Neuronal stem cell (in vitro differentiated cells): ENCODE data around the gene RNASE13.
"Not testable (repeated sequence)": the region's sequence is repeated elsewhere in the genome, so short reads cannot be mapped to it uniquely, and the experiment has no call there.

Experiments
- DNase-seq: peaks from one replicate; pipeline ENCODE4 v3.0.0-alpha.2; 2013; ENCODE audit warnings: low spot score
- H2AFZ ChIP-seq: one replicate; pipeline ENCODE4 v1.6.1; 2013; ENCODE audit warnings: mild to moderate bottlenecking, low read length, inconsistent platforms
- H2AK5ac ChIP-seq: 2 replicates; pipeline ENCODE4 v1.6.1; 2013; ENCODE audit warnings: low read depth, mild to moderate bottlenecking, inconsistent platforms, low read length, moderate library complexity, mixed read lengths
- H2BK120ac ChIP-seq: 2 replicates; pipeline ENCODE4 v1.6.1; 2013; ENCODE audit warnings: low read depth, mild to moderate bottlenecking, inconsistent platforms, low read length, moderate library complexity, mixed read lengths
- H2BK12ac ChIP-seq: one replicate; pipeline ENCODE4 v1.6.1; 2013; ENCODE audit warnings: low read length, inconsistent platforms
- H2BK15ac ChIP-seq: 2 replicates; pipeline ENCODE4 v1.6.1; 2013; ENCODE audit warnings: mild to moderate bottlenecking, low read length, inconsistent platforms, mixed read lengths
- H2BK5ac ChIP-seq: one replicate; pipeline ENCODE4 v1.6.1; 2013; ENCODE audit warnings: inconsistent platforms, mild to moderate bottlenecking, low read length, moderate library complexity
- H3K14ac ChIP-seq: one replicate; pipeline ENCODE4 v1.6.1; 2013; ENCODE audit warnings: low read length, inconsistent platforms
- H3K18ac ChIP-seq: 2 replicates; pipeline ENCODE4 v1.6.1; 2013; ENCODE audit warnings: low read length, inconsistent platforms
- H3K23ac ChIP-seq: 2 replicates; pipeline ENCODE4 v1.6.1; 2013; ENCODE audit warnings: low read depth, mild to moderate bottlenecking, mixed read lengths, low read length, inconsistent platforms; ENCODE audit not compliant: poor library complexity
- H3K27ac ChIP-seq: replicated peaks from 3 replicates; pipeline ENCODE4 v1.5.1; 2013; ENCODE audit warnings: low read length, inconsistent platforms
- H3K27me3 ChIP-seq, 3 experiments: 2 replicates each; pipeline ENCODE4 v1.6.1; 2013; ENCODE audit warnings: low read length in 3 of 3, mild to moderate bottlenecking in 2 of 3, inconsistent platforms in 1 of 3, low read depth in 1 of 3, mixed read lengths in 1 of 3, moderate library complexity in 1 of 3; ENCODE audit not compliant: control insufficient read depth in 3 of 3, insufficient read depth in 3 of 3
- H3K36me3 ChIP-seq, 2 donors: replicated peaks in 1 of 2; 2 replicates each; pipeline ENCODE4 v1.6.1; 2013; ENCODE audit warnings: low read length in 2 of 2; ENCODE audit not compliant: control insufficient read depth in 2 of 2, insufficient read depth in 2 of 2
- H3K4ac ChIP-seq: 2 replicates; pipeline ENCODE4 v1.6.1; 2013; ENCODE audit warnings: inconsistent platforms, mild to moderate bottlenecking, low read length, moderate library complexity
- H3K4me1 ChIP-seq, 2 donors: 1 replicate in 1 of 2; 2 replicates in 1 of 2; pipeline ENCODE4 v1.6.1; 2013; ENCODE audit warnings: low read length in 2 of 2, low read depth in 1 of 2; ENCODE audit not compliant: control insufficient read depth in 2 of 2, insufficient read depth in 1 of 2
- H3K4me2 ChIP-seq: one replicate; pipeline ENCODE4 v1.6.1; 2013; ENCODE audit warnings: mild to moderate bottlenecking, low read length, inconsistent platforms; ENCODE audit not compliant: insufficient read depth, poor library complexity, severe bottlenecking
- H3K4me3 ChIP-seq, 2 donors: 2 replicates each; pipeline ENCODE4 v1.5.1; 2013; ENCODE audit warnings: low read length in 2 of 2, mild to moderate bottlenecking in 2 of 2, inconsistent platforms in 1 of 2, moderate library complexity in 1 of 2
- H3K79me1 ChIP-seq: one replicate; pipeline ENCODE4 v1.6.1; 2013; ENCODE audit warnings: low read depth, mild to moderate bottlenecking, inconsistent platforms, low read length, moderate library complexity
- H3K9ac ChIP-seq: one replicate; pipeline ENCODE4 v1.6.1; 2013; ENCODE audit warnings: mild to moderate bottlenecking, low read depth, low read length, inconsistent platforms; ENCODE audit not compliant: poor library complexity
- H3K9me3 ChIP-seq, 2 donors: replicated peaks in 1 of 2; 2 replicates each; pipeline versions ENCODE3 to v1.6.1; 2013; ENCODE audit warnings: low read length in 2 of 2, mild to moderate bottlenecking in 2 of 2, inconsistent platforms in 1 of 2, low read depth in 1 of 2, mixed read lengths in 1 of 2, moderate library complexity in 1 of 2; ENCODE audit not compliant: control insufficient read depth in 2 of 2, insufficient read depth in 1 of 2
- H4K8ac ChIP-seq: one replicate; pipeline ENCODE4 v1.6.1; 2013; ENCODE audit warnings: low read depth, mild to moderate bottlenecking, inconsistent platforms, low read length, moderate library complexity
- H4K91ac ChIP-seq: one replicate; pipeline ENCODE4 v1.6.1; 2013; ENCODE audit warnings: low read length, low read depth, mild to moderate bottlenecking, inconsistent platforms; ENCODE audit not compliant: poor library complexity
- WGBS, 2 donors: extraction: QIAGEN DNeasy Blood & Tissue Kit; methylation state at CpG; one replicate each; pipeline ENCODE4 v1.1.7; 2013; ENCODE audit warnings: missing lambda C conversion rate in 2 of 2, mixed read lengths in 1 of 2; ENCODE audit not compliant: insufficient read length in 2 of 2, insufficient replicate concordance in 1 of 2; ENCODE audit errors: extremely low coverage in 2 of 2; 5-methylcytosine and 5-hydroxymethylcytosine counted together

RNASE13 gene

GRCh38 chr14:21040941-21041340 lies 6.3 kb upstream of the RNASE13 start:
- H3K23ac ChIP-seq, H3K4me2 ChIP-seq, H2BK12ac ChIP-seq, H4K91ac ChIP-seq, H3K27ac ChIP-seq, H2BK120ac ChIP-seq, H3K4me1 ChIP-seq, DNase-seq, H2AFZ ChIP-seq, H3K9me3 ChIP-seq, H4K8ac ChIP-seq, H3K9ac ChIP-seq, H2BK5ac ChIP-seq, H3K79me1 ChIP-seq, H2BK15ac ChIP-seq, H3K4ac ChIP-seq, H3K18ac ChIP-seq, H3K14ac ChIP-seq, H3K36me3 ChIP-seq, H3K4me3 ChIP-seq, H2AK5ac ChIP-seq: not testable (repeated sequence)
- no CpG with 5 or more reads among the region's 3 CpGs for WGBS, 2 donors
- H3K27me3 ChIP-seq = peaks cover 0 to 55% (median 0%) of the 10 kb centered on the region in 3 experiments

GRCh38 chr14:21040370-21040925 lies 5.8 kb upstream of the RNASE13 start:
- no peak for DNase-seq
- no peaks in the 10 kb centered on the region for H3K9me3 ChIP-seq
- no peak overlapping the region for H3K4me3 ChIP-seq
- no peaks in the 10 kb centered on the region for H3K36me3 ChIP-seq
- WGBS, 2 donors = no CpG with 5 or more reads among the region's 8 CpGs
- no peak overlapping the region for H3K18ac ChIP-seq
- H3K27ac ChIP-seq = no peak overlapping the region
- H2BK120ac ChIP-seq = no peak overlapping the region
- H3K4me1 ChIP-seq = peaks cover 1 to 2% of the 10 kb centered on the region in 2 donors
- no peak overlapping the region for H2AK5ac ChIP-seq
- no peak overlapping the region for H3K23ac ChIP-seq
- H3K4me2 ChIP-seq = no peak overlapping the region
- H3K14ac ChIP-seq = no peak overlapping the region
- H4K8ac ChIP-seq = no peak overlapping the region
- no peak overlapping the region for H2BK12ac ChIP-seq
- no peak overlapping the region for H2BK5ac ChIP-seq
- H3K9ac ChIP-seq = no peak overlapping the region
- no peak overlapping the region for H3K4ac ChIP-seq
- no peak overlapping the region for H2BK15ac ChIP-seq
- no peaks in the 10 kb centered on the region for H3K79me1 ChIP-seq
- no peak overlapping the region for H4K91ac ChIP-seq
- peaks cover 0 to 57% (median 0%) of the 10 kb centered on the region in 3 experiments for H3K27me3 ChIP-seq
- no peak overlapping the region for H2AFZ ChIP-seq

- no peak overlapping the region for H3K14ac ChIP-seq
- H3K27me3 ChIP-seq = peaks cover 0 to 57% (median 0%) of the 10 kb centered on the region in 3 experiments
- no peak overlapping the region for H4K8ac ChIP-seq
- H3K36me3 ChIP-seq = no peaks in the 10 kb centered on the region
- no peaks in the 10 kb centered on the region for H3K79me1 ChIP-seq
- no peak overlapping the region for H3K18ac ChIP-seq
- H2BK120ac ChIP-seq = no peak overlapping the region
- no CpG with 5 or more reads among the region's 8 CpGs for WGBS, 2 donors
- no peak overlapping the region for H3K9ac ChIP-seq
- no peak overlapping the region for H4K91ac ChIP-seq
- H3K4me3 ChIP-seq = no peak overlapping the region
- H3K27ac ChIP-seq = no peak overlapping the region
- H3K4ac ChIP-seq = no peak overlapping the region
- no peaks in the 10 kb centered on the region for H3K9me3 ChIP-seq
- H3K4me1 ChIP-seq = peaks cover 1 to 2% of the 10 kb centered on the region in 2 donors
- H2BK15ac ChIP-seq = no peak overlapping the region
- no peak overlapping the region for H2BK12ac ChIP-seq
- peak overlapping the region; percentile 74 for H2AFZ ChIP-seq
- H3K23ac ChIP-seq = no peak overlapping the region
- H3K4me2 ChIP-seq = no peak overlapping the region
- DNase-seq = peak; percentile 44
- H2AK5ac ChIP-seq = no peak overlapping the region
- no peak overlapping the region for H2BK5ac ChIP-seq
Observed at GRCh38 chr14:21039585-21040369, 5.2 kb upstream of the RNASE13 start.
